Neuronal stem cell (in vitro differentiated cells): Measurements from ENCODE around the gene ANGPTL7.
"Not testable (repeated sequence)": the region's sequence is repeated elsewhere in the genome, so short reads cannot be mapped to it uniquely, and the experiment has no call there.

Experiments used
- DNase-seq: peaks from one replicate; pipeline ENCODE4 v3.0.0-alpha.2; 2013; ENCODE audit warnings: low spot score
- H2AFZ ChIP-seq: one replicate; pipeline ENCODE4 v1.6.1; 2013; ENCODE audit warnings: mild to moderate bottlenecking, low read length, inconsistent platforms
- H2AK5ac ChIP-seq: 2 replicates; pipeline ENCODE4 v1.6.1; 2013; ENCODE audit warnings: low read depth, mild to moderate bottlenecking, inconsistent platforms, low read length, moderate library complexity, mixed read lengths
- H2BK120ac ChIP-seq: 2 replicates; pipeline ENCODE4 v1.6.1; 2013; ENCODE audit warnings: low read depth, mild to moderate bottlenecking, inconsistent platforms, low read length, moderate library complexity, mixed read lengths
- H2BK12ac ChIP-seq: one replicate; pipeline ENCODE4 v1.6.1; 2013; ENCODE audit warnings: low read length, inconsistent platforms
- H2BK15ac ChIP-seq: 2 replicates; pipeline ENCODE4 v1.6.1; 2013; ENCODE audit warnings: mild to moderate bottlenecking, low read length, inconsistent platforms, mixed read lengths
- H2BK5ac ChIP-seq: one replicate; pipeline ENCODE4 v1.6.1; 2013; ENCODE audit warnings: inconsistent platforms, mild to moderate bottlenecking, low read length, moderate library complexity
- H3K14ac ChIP-seq: one replicate; pipeline ENCODE4 v1.6.1; 2013; ENCODE audit warnings: low read length, inconsistent platforms
- H3K18ac ChIP-seq: 2 replicates; pipeline ENCODE4 v1.6.1; 2013; ENCODE audit warnings: low read length, inconsistent platforms
- H3K23ac ChIP-seq: 2 replicates; pipeline ENCODE4 v1.6.1; 2013; ENCODE audit warnings: low read depth, mild to moderate bottlenecking, mixed read lengths, low read length, inconsistent platforms; ENCODE audit not compliant: poor library complexity
- H3K27ac ChIP-seq: replicated peaks from 3 replicates; pipeline ENCODE4 v1.5.1; 2013; ENCODE audit warnings: low read length, inconsistent platforms
- H3K27me3 ChIP-seq, 3 experiments: 2 replicates each; pipeline ENCODE4 v1.6.1; 2013; ENCODE audit warnings: low read length in 3 of 3, mild to moderate bottlenecking in 2 of 3, inconsistent platforms in 1 of 3, low read depth in 1 of 3, mixed read lengths in 1 of 3, moderate library complexity in 1 of 3; ENCODE audit not compliant: control insufficient read depth in 3 of 3, insufficient read depth in 3 of 3
- H3K36me3 ChIP-seq, 2 donors: replicated peaks in 1 of 2; 2 replicates each; pipeline ENCODE4 v1.6.1; 2013; ENCODE audit warnings: low read length in 2 of 2; ENCODE audit not compliant: control insufficient read depth in 2 of 2, insufficient read depth in 2 of 2
- H3K4ac ChIP-seq: 2 replicates; pipeline ENCODE4 v1.6.1; 2013; ENCODE audit warnings: inconsistent platforms, mild to moderate bottlenecking, low read length, moderate library complexity
- H3K4me1 ChIP-seq, 2 donors: 1 replicate in 1 of 2; 2 replicates in 1 of 2; pipeline ENCODE4 v1.6.1; 2013; ENCODE audit warnings: low read length in 2 of 2, low read depth in 1 of 2; ENCODE audit not compliant: control insufficient read depth in 2 of 2, insufficient read depth in 1 of 2
- H3K4me2 ChIP-seq: one replicate; pipeline ENCODE4 v1.6.1; 2013; ENCODE audit warnings: mild to moderate bottlenecking, low read length, inconsistent platforms; ENCODE audit not compliant: insufficient read depth, poor library complexity, severe bottlenecking
- H3K4me3 ChIP-seq, 2 donors: 2 replicates each; pipeline ENCODE4 v1.5.1; 2013; ENCODE audit warnings: low read length in 2 of 2, mild to moderate bottlenecking in 2 of 2, inconsistent platforms in 1 of 2, moderate library complexity in 1 of 2
- H3K79me1 ChIP-seq: one replicate; pipeline ENCODE4 v1.6.1; 2013; ENCODE audit warnings: low read depth, mild to moderate bottlenecking, inconsistent platforms, low read length, moderate library complexity
- H3K9ac ChIP-seq: one replicate; pipeline ENCODE4 v1.6.1; 2013; ENCODE audit warnings: mild to moderate bottlenecking, low read depth, low read length, inconsistent platforms; ENCODE audit not compliant: poor library complexity
- H3K9me3 ChIP-seq, 2 donors: replicated peaks in 1 of 2; 2 replicates each; pipeline versions ENCODE3 to v1.6.1; 2013; ENCODE audit warnings: low read length in 2 of 2, mild to moderate bottlenecking in 2 of 2, inconsistent platforms in 1 of 2, low read depth in 1 of 2, mixed read lengths in 1 of 2, moderate library complexity in 1 of 2; ENCODE audit not compliant: control insufficient read depth in 2 of 2, insufficient read depth in 1 of 2
- H4K8ac ChIP-seq: one replicate; pipeline ENCODE4 v1.6.1; 2013; ENCODE audit warnings: low read depth, mild to moderate bottlenecking, inconsistent platforms, low read length, moderate library complexity
- H4K91ac ChIP-seq: one replicate; pipeline ENCODE4 v1.6.1; 2013; ENCODE audit warnings: low read length, low read depth, mild to moderate bottlenecking, inconsistent platforms; ENCODE audit not compliant: poor library complexity
- WGBS, 2 donors: extraction: QIAGEN DNeasy Blood & Tissue Kit; methylation state at CpG; one replicate each; pipeline ENCODE4 v1.1.7; 2013; ENCODE audit warnings: missing lambda C conversion rate in 2 of 2, mixed read lengths in 1 of 2; ENCODE audit not compliant: insufficient read length in 2 of 2, insufficient replicate concordance in 1 of 2; ENCODE audit errors: extremely low coverage in 2 of 2; 5-methylcytosine and 5-hydroxymethylcytosine counted together

The ANGPTL7 gene

DNA sequence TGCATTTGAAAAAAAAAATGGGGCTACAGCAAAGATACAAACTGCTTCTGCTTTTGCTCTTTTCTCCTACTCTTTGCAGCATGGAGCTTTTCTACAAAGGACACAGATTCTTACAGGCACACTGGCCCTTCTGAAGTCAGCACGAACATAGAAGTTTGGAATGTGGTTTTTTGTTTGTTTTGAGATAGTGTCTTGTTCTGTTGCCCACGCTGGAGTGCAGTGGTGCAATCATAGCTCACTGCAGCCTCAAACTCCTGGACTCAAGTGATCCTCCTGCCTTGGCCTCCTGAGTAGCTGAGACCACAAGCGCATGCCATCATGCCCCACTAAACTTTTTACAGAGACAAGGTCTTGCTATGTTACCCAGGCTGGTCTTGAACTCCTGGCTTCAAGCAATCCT is 9.4 kb upstream of the ANGPTL7 start:
- H2BK12ac ChIP-seq, H2BK15ac ChIP-seq, H4K8ac ChIP-seq, H3K4me2 ChIP-seq, DNase-seq, H3K18ac ChIP-seq, H3K79me1 ChIP-seq, H2BK120ac ChIP-seq, H3K9me3 ChIP-seq, H2BK5ac ChIP-seq, H3K9ac ChIP-seq, H4K91ac ChIP-seq, H3K14ac ChIP-seq, H2AK5ac ChIP-seq, H3K4me3 ChIP-seq, H2AFZ ChIP-seq, H3K4ac ChIP-seq, H3K27me3 ChIP-seq, H3K23ac ChIP-seq: not testable (repeated sequence)
- Histone ChIP-seq H3K36me3 (peaks cover 6 to 72% of the 10 kb centered on the region in 2 donors), H3K27ac (peak overlapping the region; percentile 88), H3K4me1 (peaks cover 0 to 32% of the 10 kb centered on the region in 2 donors)
- WGBS, 2 donors: no CpG with 5 or more reads among the region's 3 CpGs

DNA sequence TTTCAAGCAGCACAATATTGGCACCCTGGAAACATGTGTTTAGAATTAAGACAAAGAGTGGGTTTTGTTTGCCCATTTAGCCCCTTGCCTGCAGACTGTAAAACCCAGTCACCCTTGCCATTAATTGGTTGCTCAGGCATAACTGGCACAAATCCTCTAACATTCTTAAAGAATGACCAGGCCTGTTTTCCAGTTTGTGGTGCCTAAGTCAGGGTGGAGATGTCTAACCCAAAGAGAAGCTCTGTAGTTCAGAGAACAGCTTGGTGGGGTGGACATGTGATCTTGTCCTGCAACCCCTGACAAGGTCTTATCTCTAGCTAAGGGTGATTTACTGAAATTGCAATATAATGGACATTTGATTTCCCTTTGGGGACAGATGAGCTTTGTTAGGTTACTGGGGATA is 8.8 kb upstream of the ANGPTL7 start:
- Histone ChIP-seq H2AK5ac (no peak overlapping the region), H2BK5ac (no peak overlapping the region), H3K23ac (no peak overlapping the region), H3K4me2 (no peak overlapping the region), H3K18ac (no peak overlapping the region), H3K14ac (no peak overlapping the region), H4K8ac (no peak overlapping the region), H3K27ac (peak overlapping the region; percentile 31), H3K79me1 (no peaks in the 10 kb centered on the region), H3K9ac (no peak overlapping the region), H2BK15ac (no peak overlapping the region), H2BK12ac (no peak overlapping the region), H3K4me1 (peaks cover 0 to 29% of the 10 kb centered on the region in 2 donors), H2AFZ (no peak overlapping the region), H2BK120ac (no peak overlapping the region), H3K4ac (no peak overlapping the region), H3K4me3 (no peak overlapping the region), H4K91ac (no peak overlapping the region), H3K9me3 (no peaks in the 10 kb centered on the region), H3K36me3 (peaks cover 6 to 77% of the 10 kb centered on the region in 2 donors), H3K27me3 (no peaks in the 10 kb centered on the region)
- DNase-seq: no peak

DNA sequence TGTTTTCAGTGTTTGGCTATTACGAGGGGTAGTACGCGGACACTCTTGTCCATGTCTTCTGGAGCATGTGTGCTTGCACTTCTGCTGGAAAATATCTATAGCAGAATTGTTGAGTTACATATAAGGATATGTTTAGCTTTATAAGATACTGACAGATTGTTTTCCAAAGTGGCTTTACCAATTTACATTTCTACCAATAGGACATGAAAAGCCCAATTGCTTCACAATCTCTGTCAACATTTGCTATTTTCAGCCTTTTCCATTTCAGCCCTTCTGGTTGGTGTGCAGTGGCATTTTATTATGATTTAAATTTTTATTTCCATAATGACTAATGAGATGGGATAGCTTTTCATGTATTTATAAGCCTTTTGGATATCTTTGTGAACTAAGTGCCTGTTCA is 6.3 kb upstream of the ANGPTL7 start:
- Histone ChIP-seq H3K4me3 (no peak overlapping the region), H2BK12ac (no peak overlapping the region), H3K9me3 (no peaks in the 10 kb centered on the region), H4K91ac (no peak overlapping the region), H3K18ac (no peak overlapping the region), H2AFZ (no peak overlapping the region), H3K4me1 (peaks cover 0 to 15% of the 10 kb centered on the region in 2 donors), H3K14ac (no peak overlapping the region), H3K4me2 (no peak overlapping the region), H2BK15ac (no peak overlapping the region), H3K27ac (no peak overlapping the region), H3K23ac (no peak overlapping the region), H2AK5ac (no peak overlapping the region), H3K36me3 (peaks cover 6 to 89% of the 10 kb centered on the region in 2 donors), H3K79me1 (no peaks in the 10 kb centered on the region), H3K9ac (no peak overlapping the region), H3K4ac (no peak overlapping the region), H4K8ac (no peak overlapping the region), H2BK5ac (no peak overlapping the region), H3K27me3 (no peaks in the 10 kb centered on the region), H2BK120ac (no peak overlapping the region)
- no peak for DNase-seq
- WGBS, 2 donors: no CpG with 5 or more reads among the region's 3 CpGs

DNA sequence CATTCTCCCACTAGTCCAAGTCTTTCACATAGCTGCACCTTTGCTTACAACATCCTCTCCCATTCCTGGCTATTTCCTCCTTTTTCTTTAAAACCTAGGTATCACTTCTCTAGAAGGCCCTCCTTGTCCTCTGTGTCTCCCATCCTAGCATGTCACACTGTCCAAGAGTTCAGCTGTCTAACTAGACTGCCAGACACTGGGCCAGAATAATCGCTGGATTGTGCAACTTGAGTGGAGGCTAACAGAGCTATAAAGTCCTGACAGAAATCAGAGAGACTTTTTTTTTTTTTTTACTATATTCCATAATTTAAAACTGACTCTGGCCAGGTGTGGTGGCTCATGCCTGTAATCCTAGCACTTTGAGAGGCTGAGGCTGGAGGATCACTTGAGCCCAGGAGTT is 4.2 kb upstream of the ANGPTL7 start:
- H4K91ac ChIP-seq: no peak overlapping the region
- no peak overlapping the region for H2AFZ ChIP-seq
- H3K14ac ChIP-seq: no peak overlapping the region
- no peak overlapping the region for H2BK12ac ChIP-seq
- no peak overlapping the region for H2BK5ac ChIP-seq
- no peaks in the 10 kb centered on the region for H3K79me1 ChIP-seq
- no peak overlapping the region for H4K8ac ChIP-seq
- H3K9ac ChIP-seq: no peak overlapping the region
- no peak overlapping the region for H2AK5ac ChIP-seq
- H3K4me2 ChIP-seq: no peak overlapping the region
- H3K4me1 ChIP-seq: peaks cover 0 to 12% of the 10 kb centered on the region in 2 donors
- DNase-seq: no peak
- H3K36me3 ChIP-seq: peaks cover 8 to 86% of the 10 kb centered on the region in 2 donors
- no peak overlapping the region for H3K23ac ChIP-seq
- no peak overlapping the region for H3K4ac ChIP-seq
- no CpG with 5 or more reads among the region's 1 CpG for WGBS, 2 donors
- no peak overlapping the region for H3K4me3 ChIP-seq
- H3K9me3 ChIP-seq: no peaks in the 10 kb centered on the region
- no peak overlapping the region for H3K18ac ChIP-seq
- H2BK120ac ChIP-seq: no peak overlapping the region
- no peak overlapping the region for H2BK15ac ChIP-seq
- H3K27me3 ChIP-seq: no peaks in the 10 kb centered on the region
- H3K27ac ChIP-seq: no peak overlapping the region
